GM21367 (cell line): ENCODE measurements around the gene CFC1.
"Not testable (repeated sequence)": the region's sequence is repeated elsewhere in the genome, so short reads cannot be mapped to it uniquely, and the experiment has no call there.

Experiments
- ATAC-seq: cut with Tn5 transposase; IDR thresholded peaks from one replicate; pipeline ENCODE4 v1.9.1; 2021; ENCODE audit not compliant: unreplicated experiment

Gene CFC1

DNA sequence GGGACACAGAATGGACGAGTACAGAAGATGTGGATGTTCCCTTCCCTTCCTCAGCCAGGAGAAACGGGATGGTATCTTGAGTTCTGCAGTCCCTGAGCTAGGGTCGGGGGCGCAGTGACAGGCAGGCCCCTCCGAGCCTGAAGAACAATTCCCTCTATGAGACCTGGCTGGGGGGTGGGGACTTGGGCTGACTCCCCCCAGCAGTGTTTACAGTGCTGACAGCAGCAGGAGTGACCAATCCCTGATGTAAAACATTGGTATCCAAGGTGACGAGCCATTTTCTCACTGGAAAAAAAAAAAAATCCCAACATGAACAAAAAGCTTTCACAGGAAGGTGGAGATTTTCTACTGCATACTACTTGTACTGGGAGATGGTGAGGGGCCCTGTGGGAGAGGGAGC, at the start of gene CFC1:
TSS of gene CFC1 (minus strand) at position 183 of the 400 bp plus-strand sequence. CDS start 288 bp downstream, outside the sequence.
- ATAC-seq = not testable (repeated sequence)

DNA sequence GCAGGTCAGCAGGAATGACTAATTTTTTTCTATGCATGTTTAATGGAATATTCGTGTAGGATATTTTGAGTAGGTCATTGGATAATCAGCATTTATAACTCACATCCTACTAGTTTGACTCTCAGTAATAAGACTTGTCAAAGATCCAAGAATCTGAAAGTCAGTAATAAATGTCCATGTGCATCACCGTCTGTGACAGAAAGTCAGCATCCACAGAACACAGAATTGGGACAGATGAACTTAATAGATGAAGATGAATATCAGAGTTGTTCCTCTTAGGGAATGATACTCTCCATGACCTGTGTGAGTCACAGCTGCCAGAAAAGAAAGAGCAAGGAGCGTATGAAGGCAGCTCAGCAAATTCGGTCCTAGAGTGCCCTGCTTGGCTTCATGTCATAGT, 42.3 kb upstream of the CFC1 start:
- not testable (repeated sequence) for ATAC-seq

DNA sequence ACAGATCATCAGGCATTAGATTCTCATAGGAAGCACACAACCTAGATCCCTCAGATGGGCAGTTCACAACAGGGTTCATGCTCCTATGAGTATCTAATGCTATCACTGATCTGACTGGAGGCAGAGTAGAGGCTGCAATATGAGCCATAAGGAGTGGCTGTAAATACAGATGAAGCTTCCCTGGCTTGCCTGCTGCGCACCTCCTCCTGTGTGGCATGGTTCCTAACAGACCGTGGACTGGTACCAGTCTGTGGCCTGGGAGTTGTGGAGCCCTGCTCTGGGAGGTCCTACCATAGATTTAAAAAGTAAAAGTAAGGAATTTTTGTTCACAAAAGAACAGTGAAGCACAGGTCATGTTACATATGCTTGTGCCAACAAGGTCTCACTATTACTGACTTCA, 39.6 kb upstream of the CFC1 start:
- not testable (repeated sequence) for ATAC-seq

DNA sequence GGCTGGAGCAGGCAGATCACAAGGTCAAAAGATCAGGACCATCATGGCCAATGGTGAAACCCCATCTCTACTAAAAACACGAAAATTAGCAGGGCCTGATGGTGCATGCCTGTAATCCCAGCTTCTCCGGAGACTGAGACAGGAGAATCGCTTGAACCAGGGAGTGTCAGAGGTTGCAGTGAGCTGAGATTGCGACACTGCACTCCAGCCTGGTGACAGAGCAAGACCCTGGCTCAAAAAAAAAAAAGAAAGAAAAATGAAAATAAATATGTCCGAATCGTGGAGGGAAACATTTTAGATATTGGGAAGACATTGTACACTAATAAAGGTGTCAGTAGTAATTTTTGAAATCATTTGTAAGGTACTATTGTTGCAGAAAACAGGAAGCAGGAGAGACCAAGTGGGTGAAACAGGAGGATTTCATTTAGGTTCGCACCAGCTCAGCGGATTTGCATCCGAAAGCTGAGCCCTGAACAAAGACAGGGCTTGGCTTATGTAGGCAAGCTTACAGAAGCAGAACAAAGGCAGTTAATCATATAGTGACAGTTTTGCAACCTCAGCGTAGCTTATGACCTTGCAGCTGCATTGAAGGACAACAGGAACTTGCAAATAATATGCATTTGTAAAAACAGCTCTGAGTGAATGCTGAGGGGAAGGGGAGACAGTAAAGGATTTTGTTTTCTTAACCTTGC, 29.6 kb upstream of the CFC1 start:
- not testable (repeated sequence) for ATAC-seq

DNA sequence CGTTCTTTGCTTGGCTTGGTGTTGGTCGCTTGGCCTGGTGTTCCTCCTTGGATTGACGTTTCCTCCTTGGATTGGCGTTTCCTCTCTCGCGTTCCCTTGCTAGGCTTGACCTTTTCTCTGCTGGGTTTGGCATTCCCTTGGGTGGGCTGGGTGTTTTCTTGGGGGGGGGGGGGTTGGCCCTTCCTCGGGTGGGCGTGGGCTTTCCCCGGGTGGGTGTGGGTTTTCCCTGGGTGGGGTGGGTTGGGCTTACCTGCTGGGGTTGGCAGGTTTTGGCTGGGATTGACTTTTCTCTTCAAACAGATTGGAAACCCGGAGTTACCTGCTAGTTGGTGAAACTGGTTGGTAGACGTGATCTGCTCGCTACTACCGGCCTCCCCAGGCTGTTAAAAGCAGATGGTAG, 11.8 kb upstream of the CFC1 start, which contains the start of gene POTEJ:
TSS of gene POTEJ (plus strand) at position 301 of the 400 bp plus-strand sequence. CDS start at position 394, 93 bp downstream.
- not testable (repeated sequence) for ATAC-seq

DNA sequence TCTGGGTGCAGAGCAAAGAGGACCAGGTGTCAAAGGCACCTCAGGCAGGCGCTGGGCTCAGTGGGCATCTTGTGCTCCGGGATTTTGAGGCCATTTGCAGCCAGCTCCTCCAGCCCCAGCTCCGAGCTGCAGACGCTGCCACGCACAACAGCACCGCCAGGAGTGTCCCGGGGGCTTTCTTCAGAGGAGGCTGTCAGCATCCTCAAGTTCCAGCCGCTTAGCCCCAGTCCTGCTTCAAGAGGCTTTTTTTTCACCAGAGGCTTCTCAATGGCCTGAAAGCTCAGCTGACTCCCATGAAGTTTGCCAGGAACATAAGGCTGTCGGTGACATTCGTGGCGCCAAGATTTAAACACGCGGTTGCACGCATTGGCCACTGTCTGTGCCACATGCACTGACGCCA, 11.1 kb upstream of the CFC1 start:
- ATAC-seq = not testable (repeated sequence)

DNA sequence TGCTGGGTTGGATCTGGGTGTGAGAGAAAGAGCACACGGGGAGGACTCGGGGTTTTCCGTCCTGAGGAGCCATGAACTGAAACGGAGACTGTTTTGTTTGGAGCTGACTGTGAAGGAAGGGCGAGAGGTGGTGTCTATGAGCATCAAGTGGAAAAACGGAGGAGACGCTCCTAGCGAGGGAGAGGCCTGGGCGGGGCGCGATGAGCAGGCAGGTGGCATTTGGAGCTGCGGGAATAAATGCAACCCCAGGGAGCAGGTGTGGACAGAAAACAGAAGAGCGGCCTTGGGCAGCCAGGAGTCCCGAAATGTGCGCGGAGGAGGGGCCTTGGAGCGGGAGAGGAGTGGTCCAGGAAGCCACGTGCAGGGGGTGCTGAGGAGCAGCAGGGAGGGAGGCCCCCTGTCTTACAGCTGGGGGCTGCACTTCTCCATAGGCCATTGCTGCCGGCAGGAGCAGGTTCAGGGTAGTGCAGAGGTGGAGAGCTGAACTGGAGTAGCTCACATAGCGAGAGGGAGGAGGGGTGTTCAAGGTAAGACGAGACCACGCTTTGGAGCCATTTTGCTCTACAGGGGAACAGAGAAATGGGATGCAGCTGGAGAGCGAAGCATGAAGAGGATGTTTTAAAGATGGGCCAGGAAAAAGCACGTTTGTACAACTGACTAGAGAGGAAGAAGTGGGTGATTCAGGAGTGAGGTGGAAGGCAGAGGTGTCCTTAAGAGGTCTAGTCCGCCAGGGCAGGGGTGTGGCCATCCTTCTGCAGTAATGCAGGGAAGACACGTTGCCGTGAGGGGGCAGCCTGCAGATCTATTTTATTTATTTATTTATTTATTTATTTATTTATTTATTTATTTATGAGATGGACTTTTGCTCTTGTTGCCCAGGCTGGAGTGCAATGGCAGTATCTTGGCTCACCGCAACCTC, 9.9 kb upstream of the CFC1 start:
- not testable (repeated sequence) for ATAC-seq

DNA sequence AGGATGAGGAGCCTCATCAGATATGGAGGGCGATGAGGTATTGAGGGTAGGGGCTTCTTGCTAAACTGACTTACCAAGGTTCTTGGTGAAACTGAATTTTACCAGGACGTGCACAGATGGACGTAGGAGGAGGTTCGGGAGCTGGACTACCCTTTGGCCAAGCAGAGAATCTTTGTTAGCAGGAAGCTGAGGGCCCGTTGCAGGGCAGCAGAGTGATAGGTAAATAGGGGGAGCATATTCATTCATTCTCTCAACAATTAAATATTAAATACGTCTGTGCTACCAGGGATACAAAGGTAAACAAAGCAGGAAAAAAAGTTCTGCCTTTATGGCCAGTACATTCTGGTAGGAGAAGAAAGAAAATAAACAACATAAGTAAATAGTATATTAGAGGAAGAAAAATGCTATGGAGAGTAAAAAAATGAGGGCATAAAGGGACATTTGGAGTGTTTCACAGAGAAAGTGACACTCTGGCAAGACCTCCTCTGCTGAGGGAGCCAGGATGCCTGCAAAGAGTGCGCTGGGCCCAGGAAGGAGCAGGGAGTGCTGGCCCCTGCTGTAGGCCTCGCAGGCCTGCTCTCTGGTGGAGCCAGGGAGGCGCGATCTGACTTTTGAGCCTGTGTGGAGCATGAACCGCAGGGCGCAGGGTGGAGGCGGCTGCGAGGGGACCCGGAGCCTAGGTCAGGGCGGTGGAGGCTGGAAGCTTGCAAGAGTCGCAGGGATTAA, 9.1 kb upstream of the CFC1 start:
- not testable (repeated sequence) for ATAC-seq

DNA sequence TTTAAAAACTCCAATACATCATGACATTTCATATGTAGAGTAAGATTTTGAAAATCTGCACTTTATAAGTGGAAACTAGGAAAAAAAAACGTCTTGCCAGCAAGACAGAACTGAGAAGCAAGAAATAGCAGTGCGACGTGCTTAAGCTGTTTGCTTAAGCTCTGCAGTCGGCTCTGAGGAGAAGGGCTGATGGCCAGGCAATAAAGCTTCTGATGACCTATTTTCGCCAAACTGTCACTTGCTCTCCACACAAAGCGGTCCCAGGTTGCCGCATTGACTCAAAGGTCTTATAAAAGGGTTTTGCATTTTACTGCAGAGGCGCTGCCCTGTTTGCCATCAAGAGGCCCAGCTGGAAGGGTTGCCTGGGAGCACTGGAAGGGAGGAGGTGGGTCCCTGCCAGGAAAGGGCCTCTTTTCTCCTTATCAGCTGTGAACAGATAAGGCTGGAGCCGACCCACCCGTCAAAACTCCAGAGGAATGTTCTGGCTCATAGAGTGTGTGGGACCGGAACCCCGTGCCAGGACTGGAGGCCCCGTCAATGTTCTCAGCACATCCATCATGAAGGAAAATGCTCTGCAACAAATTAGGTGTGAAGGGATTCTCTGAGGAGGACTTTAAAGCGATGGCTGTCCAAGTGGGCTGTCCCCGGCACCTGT, 2.4 kb upstream of the CFC1 start:
- ATAC-seq = not testable (repeated sequence)

DNA sequence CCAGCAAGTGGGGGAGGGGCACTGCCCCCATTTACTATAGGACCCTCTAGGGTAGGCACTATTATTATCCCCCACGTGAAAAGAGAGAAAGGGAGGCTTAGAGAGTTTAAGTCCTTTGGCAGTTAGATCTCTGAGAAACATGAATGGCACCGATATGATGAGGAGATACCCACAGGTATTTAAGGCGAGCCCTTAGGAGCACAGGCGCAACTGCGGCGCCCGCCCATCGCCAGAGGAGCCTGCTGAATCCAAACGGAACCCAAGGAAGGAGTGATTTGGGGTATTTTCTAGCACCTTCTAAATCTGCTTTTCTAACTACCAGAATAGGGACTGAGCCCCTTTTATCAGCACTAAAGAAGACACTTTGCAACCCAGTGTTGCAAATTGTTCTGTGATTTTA, 551 bp upstream of the CFC1 start:
- ATAC-seq = not testable (repeated sequence)

DNA sequence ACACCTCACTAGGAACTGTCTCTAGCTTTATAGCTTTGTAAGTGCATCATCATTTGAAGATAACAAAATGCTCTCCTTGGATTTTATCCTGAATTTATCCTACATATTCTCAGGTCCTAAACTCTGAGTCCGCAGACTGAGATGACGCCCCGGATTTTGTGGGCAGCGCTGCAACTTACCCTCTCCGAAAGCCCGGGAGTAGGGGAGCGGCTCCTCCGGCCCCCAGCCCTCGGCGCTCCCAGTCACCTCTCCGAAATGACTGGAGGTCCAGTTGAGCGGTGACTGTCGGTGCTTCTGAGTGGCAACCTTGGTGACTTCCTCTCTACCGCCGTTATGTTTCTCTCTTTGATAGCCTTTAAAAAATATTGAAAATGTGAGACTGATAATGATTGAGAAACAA, 912 bp downstream of the CFC1 start:
- not testable (repeated sequence) for ATAC-seq

DNA sequence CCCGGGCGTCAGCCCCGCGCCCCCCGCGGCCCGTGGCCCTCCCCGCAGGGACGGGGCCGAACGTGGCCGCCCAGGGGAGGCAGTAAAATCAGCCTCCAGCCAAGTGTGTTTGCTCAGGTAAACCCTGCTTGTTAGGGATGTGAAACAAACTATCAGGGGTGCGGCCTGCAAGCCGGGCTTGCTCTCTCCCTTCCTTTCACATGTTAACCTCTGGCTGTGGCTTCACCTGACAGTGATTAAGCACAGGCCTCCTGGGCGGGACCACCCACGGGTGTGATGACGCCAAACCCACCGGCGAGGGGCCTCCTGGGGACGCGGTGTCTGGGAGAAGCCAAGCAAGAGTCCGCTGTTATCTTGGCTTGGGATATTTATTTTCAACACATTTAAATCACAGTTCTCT, 1.4 kb downstream of the CFC1 start:
- ATAC-seq = not testable (repeated sequence)

DNA sequence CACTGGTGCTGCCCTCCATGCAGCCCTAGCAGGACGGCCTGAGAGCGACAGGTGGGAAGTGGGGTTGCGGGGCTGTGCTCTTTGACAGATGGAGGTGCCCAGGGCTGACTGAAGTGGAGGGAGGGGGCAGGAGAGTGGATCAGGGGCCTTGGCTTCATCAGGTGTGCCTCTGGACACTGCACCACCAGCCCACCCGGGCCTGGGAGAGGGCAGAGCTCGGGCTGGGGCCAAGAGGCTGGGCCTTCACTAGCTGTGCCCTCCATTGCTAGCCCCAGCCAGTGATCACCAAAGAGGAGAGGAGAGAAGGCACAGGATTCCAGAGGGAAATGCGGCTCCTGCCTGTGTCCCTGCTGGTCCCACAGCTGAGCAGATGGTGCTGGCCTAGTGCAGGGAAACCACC, 2.6 kb downstream of the CFC1 start:
- ATAC-seq = not testable (repeated sequence)

DNA sequence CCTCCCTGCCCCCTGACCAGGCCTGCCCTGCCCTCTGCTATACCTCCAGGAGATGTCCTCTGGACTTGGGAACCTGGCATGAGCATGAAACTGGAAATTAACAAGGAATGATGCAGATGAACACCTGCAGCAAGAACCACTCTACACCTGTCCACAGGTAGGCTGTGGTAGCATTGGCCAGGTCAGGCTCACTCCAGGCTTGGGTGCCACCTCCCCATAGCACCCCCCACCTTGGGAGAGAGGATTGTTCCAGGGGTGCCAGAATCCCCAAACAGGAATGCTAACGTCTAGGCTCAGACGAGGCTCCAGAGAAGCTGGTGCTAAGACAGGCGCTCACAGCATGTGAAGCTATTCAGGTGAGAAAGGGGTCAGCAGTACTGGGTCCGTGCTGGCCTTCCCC, 5.4 kb downstream of the CFC1 start:
- ATAC-seq = not testable (repeated sequence)

DNA sequence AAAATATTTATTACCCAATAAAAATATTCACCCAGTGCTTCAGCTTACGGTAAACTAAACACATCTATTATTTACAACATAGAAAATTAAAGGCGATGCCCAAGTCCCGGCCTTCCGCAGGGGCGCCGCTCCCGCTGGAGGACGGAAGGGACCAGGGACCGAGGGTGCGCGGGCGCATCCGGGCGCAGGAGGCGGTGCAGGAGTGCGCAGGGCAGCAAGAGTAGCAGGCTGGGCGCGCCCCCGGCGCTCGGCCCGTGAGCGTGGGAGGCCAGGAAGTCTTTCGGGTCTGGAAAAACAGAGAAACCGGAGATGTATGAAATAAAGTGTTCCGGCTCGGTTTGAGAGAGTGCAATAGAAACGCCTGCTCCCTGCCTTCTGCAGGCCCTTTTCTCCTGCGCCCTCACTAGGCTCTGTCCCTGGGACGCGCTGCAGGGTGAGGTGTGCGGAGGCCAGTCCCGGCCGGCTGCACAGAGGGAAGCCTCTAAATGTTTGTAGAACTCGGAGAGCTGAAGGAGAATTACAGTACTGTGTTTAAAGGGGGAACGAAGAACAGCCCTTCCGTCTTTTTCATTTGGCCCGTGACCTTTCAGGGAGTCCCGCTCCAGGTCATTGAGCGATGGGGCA, 6.5 kb downstream of the CFC1 start:
- not testable (repeated sequence) for ATAC-seq

DNA sequence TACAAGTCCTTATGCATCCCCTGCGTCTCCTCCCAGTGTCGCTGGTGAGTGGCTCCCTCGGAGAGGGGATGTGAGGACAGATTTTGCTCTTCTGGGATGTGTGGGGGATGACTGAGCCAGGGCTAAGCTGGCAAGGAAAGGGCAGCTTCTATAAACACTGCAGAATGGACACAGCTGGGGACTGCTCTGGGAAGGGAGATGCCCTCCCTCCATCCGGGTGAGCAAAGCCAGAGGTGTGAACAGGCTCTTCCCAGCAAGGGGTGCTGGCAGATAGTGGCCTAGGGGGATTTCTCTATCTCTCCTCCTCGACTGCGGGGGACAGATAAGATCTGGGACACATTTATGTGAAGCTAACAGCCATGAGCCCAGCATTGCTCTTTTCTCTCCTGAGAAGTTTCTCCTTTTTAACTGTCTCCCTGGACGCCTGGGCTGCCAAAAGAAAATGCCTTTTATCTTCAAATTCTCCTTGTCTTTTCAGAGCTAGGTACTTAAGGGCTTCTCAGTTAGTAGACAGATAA, 8.5 kb downstream of the CFC1 start:
- ATAC-seq = not testable (repeated sequence)

DNA sequence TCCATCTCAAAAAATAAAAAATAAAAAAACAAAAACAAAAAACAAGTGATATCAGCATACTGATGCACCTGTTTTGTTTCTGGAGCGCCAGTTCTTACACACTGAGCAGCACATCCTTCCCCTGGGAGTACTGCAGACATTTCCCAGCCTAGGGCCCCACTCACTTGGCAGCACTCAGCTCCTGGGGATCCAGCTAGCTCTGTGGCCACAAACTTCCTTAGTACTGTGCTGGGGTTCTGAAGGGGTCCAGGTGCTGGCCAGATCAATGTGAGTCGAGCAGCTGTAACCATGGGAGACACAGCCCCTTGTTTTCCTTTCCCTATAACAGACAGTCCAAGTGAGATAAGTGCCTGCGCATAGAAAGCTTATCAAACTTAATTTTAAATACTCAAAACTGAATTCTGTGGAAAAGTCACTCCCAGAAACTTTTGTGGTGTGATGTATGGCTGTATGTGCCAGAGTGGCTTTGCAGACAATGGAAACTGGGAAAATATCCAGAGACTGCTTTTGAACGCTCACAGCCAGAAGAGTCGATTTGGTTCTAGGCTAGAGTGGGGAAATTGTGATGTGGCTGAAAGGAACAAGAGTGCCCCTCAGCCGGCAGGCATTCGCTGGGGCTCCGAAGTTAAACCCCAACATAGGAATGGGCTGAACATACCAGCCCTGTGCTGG, 9.1 kb downstream of the CFC1 start:
- not testable (repeated sequence) for ATAC-seq

DNA sequence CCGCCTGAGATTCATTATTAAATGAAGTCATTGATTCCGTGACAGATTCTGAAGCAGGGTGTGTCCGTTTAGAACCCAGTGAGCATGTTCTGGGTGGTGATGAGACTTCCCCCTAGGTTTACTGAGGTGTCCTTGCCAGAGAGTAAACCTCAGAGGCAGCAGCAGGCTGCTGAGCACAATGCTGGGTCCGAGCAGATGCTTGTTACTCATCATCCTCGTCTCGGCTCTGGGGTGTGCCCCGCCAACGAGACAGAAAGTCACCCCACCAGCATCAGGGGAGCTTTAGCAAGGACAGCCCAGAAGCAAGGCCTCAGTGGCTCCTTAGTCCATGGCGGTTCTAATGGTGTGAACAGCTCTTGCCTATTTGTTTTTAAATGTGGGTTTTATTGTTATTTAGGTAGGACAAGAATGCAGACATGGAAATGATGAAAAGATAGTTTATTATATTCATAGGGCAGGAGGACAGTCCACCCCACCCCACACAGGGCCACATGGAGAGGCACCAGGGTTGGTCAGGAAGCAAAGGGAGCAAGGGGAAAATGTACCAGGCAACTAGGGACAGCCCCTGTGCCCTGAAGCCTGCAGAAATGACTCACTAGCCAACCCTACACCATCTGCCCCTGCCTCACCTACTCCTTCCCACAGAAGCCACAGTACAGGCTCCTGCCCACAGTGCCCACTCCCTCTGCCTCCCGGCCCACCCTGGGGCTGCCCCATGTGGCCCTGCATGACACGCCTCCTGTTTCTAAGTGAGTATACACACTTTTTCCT, 10.5 kb downstream of the CFC1 start:
- peak; percentile 69 for ATAC-seq

DNA sequence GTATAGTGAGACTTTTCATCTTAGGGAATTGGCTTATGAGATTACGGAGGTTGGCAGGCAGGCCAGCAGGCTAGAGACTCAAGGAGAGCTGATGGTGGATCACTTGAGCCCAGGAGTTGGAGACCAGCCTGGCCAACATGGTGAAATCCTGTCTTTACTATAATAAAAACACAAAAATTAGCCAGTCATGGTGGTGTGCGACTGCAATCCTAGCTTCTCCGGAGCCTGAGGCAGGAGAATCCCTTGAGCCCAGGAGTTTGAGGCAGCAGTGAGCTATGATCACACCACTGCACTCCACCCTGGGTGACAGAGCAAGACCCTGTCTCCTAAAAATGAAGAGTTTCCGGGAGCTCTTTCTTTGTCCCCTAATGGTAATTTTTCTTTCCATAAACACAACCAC, 14.6 kb downstream of the CFC1 start:
- ATAC-seq = not testable (repeated sequence)
